ENCODE results near the gene UBA7. TPM values are rescaled to one million over a fixed set of nuclear protein-coding genes. Genes with fewer than 3 reads are reported as not detected.
A peak's percentile ranks its signal among the peaks of the same experiment; 100 is the strongest.

The UBA7 gene
- total RNA-seq, 4 donors from 2014 or later = 21.3 to 114 (median 63.0) TPM

- Histone ChIP-seq H3K4me1 (no peaks in the 10 kb centered on the region), H3K36me3 (no peaks in the 10 kb centered on the region), H3K27ac (no peak overlapping the region), H3K27me3 (no peaks in the 10 kb centered on the region), H3K4me3 (no peak overlapping the region), H3K9me3 (no peaks in the 10 kb centered on the region)
- TF ChIP-seq POLR2A (IDR thresholded peaks at IDR 0.05) (no peak), CTCF (IDR thresholded peaks at IDR 0.05) (no peak)
- intact Hi-C loops (cut with DNase I; ENCODE audit: low total_unique reads) = no loop called here
- DNase-seq = no peak
Measured at GRCh38 chr3:49792371-49793150, 21.2 kb downstream of the UBA7 start.

- Histone ChIP-seq H3K27ac (no peak overlapping the region), H3K4me3 (no peak overlapping the region), H3K9me3 (no peaks in the 10 kb centered on the region), H3K36me3 (no peaks in the 10 kb centered on the region), H3K27me3 (no peaks in the 10 kb centered on the region), H3K4me1 (no peaks in the 10 kb centered on the region)
- intact Hi-C loops (cut with DNase I; ENCODE audit: low total_unique reads) = no loop called here
- no peak for DNase-seq
- TF ChIP-seq POLR2A (IDR thresholded peaks at IDR 0.05) = no peak
- no peak for TF ChIP-seq CTCF (IDR thresholded peaks at IDR 0.05)
Measured at GRCh38 chr3:49791571-49791970, 22.2 kb downstream of the UBA7 start.

- no peak for DNase-seq
Measured at GRCh38 chr3:49790626-49791411, 22.9 kb downstream of the UBA7 start.

GRCh38 chr3:49788056-49788455 lies 25.7 kb downstream of the UBA7 start:
- no peak overlapping the region for H3K4me3 ChIP-seq
- no peaks in the 10 kb centered on the region for H3K27me3 ChIP-seq
- intact Hi-C loops (cut with DNase I; ENCODE audit: low total_unique reads) = no loop called here
- no peaks in the 10 kb centered on the region for H3K9me3 ChIP-seq
- no peak for DNase-seq
- no peaks in the 10 kb centered on the region for H3K36me3 ChIP-seq
- peaks cover 0 to 10% of the 10 kb centered on the region in 2 donors for H3K4me1 ChIP-seq
- no peak for TF ChIP-seq POLR2A (IDR thresholded peaks at IDR 0.05)
- no peak for TF ChIP-seq CTCF (IDR thresholded peaks at IDR 0.05)
- H3K27ac ChIP-seq = no peak overlapping the region

More at GRCh38 chr3:49790626-49791411, 22.9 kb downstream of the UBA7 start:
- H3K9me3 ChIP-seq = no peaks in the 10 kb centered on the region
- H3K36me3 ChIP-seq = no peaks in the 10 kb centered on the region
- intact Hi-C loops (cut with DNase I; ENCODE audit: low total_unique reads) = no loop called here
- H3K27ac ChIP-seq = no peak overlapping the region
- no peaks in the 10 kb centered on the region for H3K4me1 ChIP-seq
- H3K4me3 ChIP-seq = no peak overlapping the region
- H3K27me3 ChIP-seq = no peaks in the 10 kb centered on the region
- TF ChIP-seq POLR2A (IDR thresholded peaks at IDR 0.05) = no peak
- TF ChIP-seq CTCF (IDR thresholded peaks at IDR 0.05) = no peak

GRCh38 chr3:49787536-49787935 lies 26.2 kb downstream of the UBA7 start:
- Histone ChIP-seq H3K4me3 (no peak overlapping the region), H3K9me3 (no peaks in the 10 kb centered on the region), H3K27me3 (no peaks in the 10 kb centered on the region), H3K27ac (peak overlapping the region; percentile 98), H3K4me1 (peaks cover 0 to 10% of the 10 kb centered on the region in 2 donors), H3K36me3 (no peaks in the 10 kb centered on the region)
- TF ChIP-seq POLR2A (IDR thresholded peaks at IDR 0.05) (no peak), CTCF (IDR thresholded peaks at IDR 0.05) (no peak)
- intact Hi-C loops (cut with DNase I; ENCODE audit: low total_unique reads) = no loop called here
- no peak for DNase-seq
